ENCODE data around the gene LRP5.

Gene LRP5

GRCh38 chr11:68340003-68340767, 27.8 kb downstream of the LRP5 start:
- Histone ChIP-seq H3K27ac (no peak overlapping the region), H3K79me2 (ENCODE audit: insufficient read depth, low read depth) (no peaks in the 10 kb centered on the region), H3K4me2 (no peak overlapping the region), H3K9ac (no peak overlapping the region), H3K4me1 (ENCODE audit: low read depth, poor library complexity, severe bottlenecking) (no peaks in the 10 kb centered on the region), H3K36me3 (ENCODE audit: insufficient read depth) (no peaks in the 10 kb centered on the region), H3K27me3 (ENCODE audit: insufficient read depth, low read depth) (no peaks in the 10 kb centered on the region), H3K4me3 (IDR thresholded peaks at IDR 0.05; ENCODE audit: insufficient read depth, low read depth, low read length) (no peak overlapping the region), H2AFZ (ENCODE audit: low read depth) (no peak overlapping the region), H4K20me1 (ENCODE audit: insufficient read depth) (no peaks in the 10 kb centered on the region)
- no peak for TF ChIP-seq CTCF (conservative IDR thresholded peaks at IDR 0.05; ENCODE audit: low read depth, low read length)

GRCh38 chr11:68340784-68341556, 28.6 kb downstream of the LRP5 start:
- Histone ChIP-seq H3K27me3 (ENCODE audit: insufficient read depth, low read depth) (no peaks in the 10 kb centered on the region), H3K27ac (no peak overlapping the region), H3K4me2 (no peak overlapping the region), H3K9ac (no peak overlapping the region), H3K4me3 (IDR thresholded peaks at IDR 0.05; ENCODE audit: insufficient read depth, low read depth, low read length) (no peak overlapping the region), H4K20me1 (ENCODE audit: insufficient read depth) (no peaks in the 10 kb centered on the region), H3K36me3 (ENCODE audit: insufficient read depth) (no peaks in the 10 kb centered on the region), H3K79me2 (ENCODE audit: insufficient read depth, low read depth) (no peaks in the 10 kb centered on the region), H3K4me1 (ENCODE audit: low read depth, poor library complexity, severe bottlenecking) (no peaks in the 10 kb centered on the region), H2AFZ (ENCODE audit: low read depth) (no peak overlapping the region)
- no peak for TF ChIP-seq CTCF (conservative IDR thresholded peaks at IDR 0.05; ENCODE audit: low read depth, low read length)

GRCh38 chr11:68341557-68342458, 29.4 kb downstream of the LRP5 start:
- no peak overlapping the region for H3K9ac ChIP-seq
- no peaks in the 10 kb centered on the region for H3K36me3 ChIP-seq (ENCODE audit: insufficient read depth)
- no peak overlapping the region for H2AFZ ChIP-seq (ENCODE audit: low read depth)
- no peak overlapping the region for H3K4me3 ChIP-seq (IDR thresholded peaks at IDR 0.05; ENCODE audit: insufficient read depth, low read depth, low read length)
- H3K4me2 ChIP-seq = no peak overlapping the region
- no peaks in the 10 kb centered on the region for H3K4me1 ChIP-seq (ENCODE audit: low read depth, poor library complexity, severe bottlenecking)
- no peaks in the 10 kb centered on the region for H3K79me2 ChIP-seq (ENCODE audit: insufficient read depth, low read depth)
- no peaks in the 10 kb centered on the region for H4K20me1 ChIP-seq (ENCODE audit: insufficient read depth)
- H3K27ac ChIP-seq = no peak overlapping the region
- no peak for TF ChIP-seq CTCF (conservative IDR thresholded peaks at IDR 0.05; ENCODE audit: low read depth, low read length)
- H3K27me3 ChIP-seq (ENCODE audit: insufficient read depth, low read depth) = no peaks in the 10 kb centered on the region

- Histone ChIP-seq H3K4me2 (no peak overlapping the region), H3K36me3 (ENCODE audit: insufficient read depth) (no peaks in the 10 kb centered on the region), H3K27me3 (ENCODE audit: insufficient read depth, low read depth) (no peaks in the 10 kb centered on the region), H3K4me1 (ENCODE audit: low read depth, poor library complexity, severe bottlenecking) (no peaks in the 10 kb centered on the region), H3K27ac (no peak overlapping the region), H4K20me1 (ENCODE audit: insufficient read depth) (no peaks in the 10 kb centered on the region), H2AFZ (ENCODE audit: low read depth) (no peak overlapping the region), H3K79me2 (ENCODE audit: insufficient read depth, low read depth) (no peaks in the 10 kb centered on the region), H3K4me3 (IDR thresholded peaks at IDR 0.05; ENCODE audit: insufficient read depth, low read depth, low read length) (no peak overlapping the region), H3K9ac (no peak overlapping the region)
- no peak for TF ChIP-seq CTCF (conservative IDR thresholded peaks at IDR 0.05; ENCODE audit: low read depth, low read length)
Measured at GRCh38 chr11:68342459-68343158, 30.2 kb downstream of the LRP5 start.

Measured in KMS-11 (cell line).